ENCODE results near the gene PSME2. TPM values are rescaled to one million over a fixed set of nuclear protein-coding genes. Genes with fewer than 3 reads are reported as not detected.

Gene PSME2
- total RNA-seq, 1 donor from 2014 or later, result 120 TPM

- H3K9me3 Mint-ChIP-seq (ENCODE audit: low read depth), result no peaks in the 10 kb centered on the region
- peak overlapping the region; percentile 87 for H3K27ac Mint-ChIP-seq
- H3K4me3 Mint-ChIP-seq (ENCODE audit: low read depth), result no peak overlapping the region
- no peak for TF ChIP-seq CTCF (IDR thresholded peaks at IDR 0.05; ENCODE audit: unreplicated experiment)
- peaks cover 39% of the 10 kb centered on the region for H3K36me3 Mint-ChIP-seq (ENCODE audit: insufficient read depth)
- no peak for DNase-seq (ENCODE audit: low spot score, unreplicated experiment)
- H3K27me3 Mint-ChIP-seq, result no peaks in the 10 kb centered on the region
- peaks cover 13% of the 10 kb centered on the region for H3K4me1 Mint-ChIP-seq (ENCODE audit: low read depth)
Measured at GRCh38 chr14:24178399-24179178, 32.2 kb upstream of the PSME2 start.

GRCh38 chr14:24177891-24178290, 31.5 kb upstream of the PSME2 start:
- Mint-ChIP-seq H3K36me3 (ENCODE audit: insufficient read depth) (peaks cover 37% of the 10 kb centered on the region), H3K4me3 (ENCODE audit: low read depth) (no peak overlapping the region), H3K27ac (peak overlapping the region; percentile 84)

GRCh38 chr14:24177041-24177825, 30.8 kb upstream of the PSME2 start:
- H3K27ac Mint-ChIP-seq, result peak overlapping the region; percentile 84

More at GRCh38 chr14:24177891-24178290, 31.5 kb upstream of the PSME2 start:
- no peaks in the 10 kb centered on the region for H3K27me3 Mint-ChIP-seq
- H3K4me1 Mint-ChIP-seq (ENCODE audit: low read depth), result peaks cover 19% of the 10 kb centered on the region
- H3K9me3 Mint-ChIP-seq (ENCODE audit: low read depth), result no peaks in the 10 kb centered on the region
- no peak for TF ChIP-seq CTCF (IDR thresholded peaks at IDR 0.05; ENCODE audit: unreplicated experiment)
- DNase-seq (ENCODE audit: low spot score, unreplicated experiment), result no peak

GRCh38 chr14:24176599-24176998, 30.2 kb upstream of the PSME2 start:
- Mint-ChIP-seq H3K4me3 (ENCODE audit: low read depth) (no peak overlapping the region), H3K9me3 (ENCODE audit: low read depth) (no peaks in the 10 kb centered on the region), H3K27ac (no peak overlapping the region), H3K27me3 (no peaks in the 10 kb centered on the region), H3K4me1 (ENCODE audit: low read depth) (peaks cover 20% of the 10 kb centered on the region), H3K36me3 (ENCODE audit: insufficient read depth) (peaks cover 37% of the 10 kb centered on the region)
- no peak for TF ChIP-seq CTCF (IDR thresholded peaks at IDR 0.05; ENCODE audit: unreplicated experiment)
- DNase-seq (ENCODE audit: low spot score, unreplicated experiment), result no peak

More at GRCh38 chr14:24177041-24177825, 30.8 kb upstream of the PSME2 start:
- no peak for DNase-seq (ENCODE audit: low spot score, unreplicated experiment)
- H3K36me3 Mint-ChIP-seq (ENCODE audit: insufficient read depth), result peaks cover 37% of the 10 kb centered on the region
- no peaks in the 10 kb centered on the region for H3K27me3 Mint-ChIP-seq
- no peak for TF ChIP-seq CTCF (IDR thresholded peaks at IDR 0.05; ENCODE audit: unreplicated experiment)
- no peaks in the 10 kb centered on the region for H3K9me3 Mint-ChIP-seq (ENCODE audit: low read depth)
- peaks cover 20% of the 10 kb centered on the region for H3K4me1 Mint-ChIP-seq (ENCODE audit: low read depth)
- peak overlapping the region; percentile 16 for H3K4me3 Mint-ChIP-seq (ENCODE audit: low read depth)

- TF ChIP-seq CTCF (IDR thresholded peaks at IDR 0.05; ENCODE audit: unreplicated experiment), result no peak
- no peak for DNase-seq (ENCODE audit: low spot score, unreplicated experiment)
- Mint-ChIP-seq H3K36me3 (ENCODE audit: insufficient read depth) (peaks cover 25% of the 10 kb centered on the region), H3K4me3 (ENCODE audit: low read depth) (peak overlapping the region; percentile 89), H3K27ac (peak overlapping the region; percentile 94), H3K4me1 (ENCODE audit: low read depth) (peaks cover 22% of the 10 kb centered on the region), H3K27me3 (no peaks in the 10 kb centered on the region), H3K9me3 (ENCODE audit: low read depth) (no peaks in the 10 kb centered on the region)
Measured at GRCh38 chr14:24172871-24173281, 26.5 kb upstream of the PSME2 start.
